Esophagus muscularis mucosa (tissue), 4 donors: ENCODE measurements around the gene SLC32A1. TPM values are rescaled to one million over a fixed set of nuclear protein-coding genes. Genes with fewer than 3 reads are reported as not detected.
A peak's percentile ranks its signal among the peaks of the same experiment; 100 is the strongest.

Experiments
- DNase-seq: peaks from one replicate; pipeline ENCODE4 v3.0.0-alpha.2; 2017; ENCODE audit errors: extremely low spot score
- H3K27ac ChIP-seq, 4 donors: fragments of 200-600 bp; sonication (generic); replicated peaks in 1 of 4; 1 replicate in 3 of 4; 2 replicates in 1 of 4; pipeline ENCODE4 v1.5.1; 2016 to 2019; ENCODE audit warnings: mild to moderate bottlenecking in 1 of 4
- H3K27me3 ChIP-seq, 4 donors: fragments of 200-600 bp; sonication (generic); one replicate each; pipeline versions ENCODE4 v1.5.1 to v1.6.0; 2016 to 2019
- H3K36me3 ChIP-seq, 4 donors: fragments of 200-600 bp; sonication (generic); one replicate each; pipeline ENCODE4 v1.5.1; 2016 to 2019
- H3K4me1 ChIP-seq, 4 donors: fragments of 200-600 bp; sonication (generic); one replicate each; pipeline ENCODE4 v1.5.1; 2016 to 2019
- H3K4me3 ChIP-seq, 4 donors: fragments of 200-600 bp; sonication (generic); 1 replicate in 2 of 4; 2 replicates in 2 of 4; pipeline ENCODE4 v1.5.1; 2016 to 2019; ENCODE audit warnings: mild to moderate bottlenecking in 4 of 4, moderate library complexity in 1 of 4
- H3K9me3 ChIP-seq, 4 donors: fragments of 200-600 bp; sonication (generic); 1 replicate in 3 of 4; 2 replicates in 1 of 4; pipeline ENCODE4 v1.5.1; 2016 to 2019
- CTCF ChIP-seq, 3 experiments: fragments of 200-600 bp in 2 of 3; fragments of 450-650 bp in 1 of 3; sonication (generic) in 2 of 3; IDR thresholded peaks; one replicate each; pipeline ENCODE4 v1.5.1; 2017 to 2019; ENCODE audit warnings: antibody characterized with exemption in 3 of 3, mild to moderate bottlenecking in 2 of 3, moderate library complexity in 1 of 3
- EP300 ChIP-seq: sonication (generic); formaldehyde crosslinking; IDR thresholded peaks from one replicate; pipeline ENCODE4 v1.6.1; 2017; ENCODE audit warnings: antibody characterized with exemption
- POLR2A ChIP-seq: fragments of 450-650 bp; IDR thresholded peaks from one replicate; pipeline ENCODE4 v1.6.1; 2017; ENCODE audit warnings: antibody characterized with exemption, moderate library complexity, mild to moderate bottlenecking, low read depth
- POLR2AphosphoS5 ChIP-seq, 2 donors: sonication (generic); formaldehyde crosslinking; IDR thresholded peaks; one replicate each; pipeline ENCODE4 v1.6.1; 2017; ENCODE audit warnings: antibody characterized with exemption in 2 of 2
- WGBS: methylation state at CpG from one replicate; pipeline ENCODE4 v1.1.5; 2018; 5-methylcytosine and 5-hydroxymethylcytosine counted together
- intact Hi-C: fragments of 100-400 bp; cut with DNase I; formaldehyde crosslinking; loops from one replicate; pipeline ENCODE4 v1.15.1; 2023
- total RNA-seq, 4 donors: library from RNA; depleted of rRNA; stranded (reverse); fragments of >200 nt; gene quantifications; one replicate each; pipeline versions ENCODE4 v1.1.0 to v1.2.1, GENCODE V29; 2016

The SLC32A1 gene
- total RNA-seq = not detected

GRCh38 chr20:38723848-38724625, at the start of gene SLC32A1:
SLC32A1 (plus strand) TSS chr20:38724486; CDS start chr20:38724725, 239 bp downstream.
- no peaks in the 10 kb centered on the region for H3K9me3 ChIP-seq
- no peaks in the 10 kb centered on the region for H3K36me3 ChIP-seq
- peaks cover 6 to 100% (median 68%) of the 10 kb centered on the region in 4 donors for H3K27me3 ChIP-seq
- WGBS = 2% methylated on average over 27 of the region's 76 CpGs
- no peak within 1 kb of the TSS for H3K27ac ChIP-seq
- TF ChIP-seq POLR2A (no peak), EP300 (no peak), CTCF (IDR thresholded peaks at IDR 0.05) (no peak), POLR2AphosphoS5 (IDR thresholded peaks at IDR 0.05) (no peak)
- DNase-seq = no peak
- H3K4me3 ChIP-seq = peak within 1 kb of the TSS in 1 of 4 donors; percentile 5
- intact Hi-C loops = no loop called here
- H3K4me1 ChIP-seq = peaks cover 10 to 62% (median 50%) of the 10 kb centered on the region in 4 donors

- Histone ChIP-seq H3K27me3 (peaks cover 0 to 71% (median 12%) of the 10 kb centered on the region in 4 donors), H3K9me3 (no peaks in the 10 kb centered on the region), H3K36me3 (no peaks in the 10 kb centered on the region), H3K4me3 (peak overlapping the region; percentile 49 to 61 (median 52)), H3K27ac (no peak overlapping the region), H3K4me1 (peaks cover 13 to 21% (median 15%) of the 10 kb centered on the region in 4 donors)
- TF ChIP-seq POLR2AphosphoS5 (IDR thresholded peaks at IDR 0.05) (no peak), CTCF (IDR thresholded peaks at IDR 0.05) (no peak)
- no peak for DNase-seq
- intact Hi-C loops = no loop called here
- 67% methylated on average over 3 of the region's 13 CpGs for WGBS
These were observed 49.5 kb upstream of the SLC32A1 start for GRCh38 chr20:38674765-38675133.

GRCh38 chr20:38676576-38676975, 47.7 kb upstream of the SLC32A1 start:
- no peak overlapping the region for H3K27ac ChIP-seq
- H3K9me3 ChIP-seq = no peaks in the 10 kb centered on the region
- TF ChIP-seq POLR2AphosphoS5 (IDR thresholded peaks at IDR 0.05) (no peak), POLR2A (no peak), EP300 (no peak), CTCF (IDR thresholded peaks at IDR 0.05) (no peak)
- H3K36me3 ChIP-seq = no peaks in the 10 kb centered on the region
- no peak for DNase-seq
- no CpG with 5 or more reads among the region's 5 CpGs for WGBS
- peaks cover 13 to 21% (median 15%) of the 10 kb centered on the region in 4 donors for H3K4me1 ChIP-seq
- H3K27me3 ChIP-seq = peaks cover 0 to 61% (median 10%) of the 10 kb centered on the region in 4 donors
- intact Hi-C loops = no loop called here
- H3K4me3 ChIP-seq = no peak overlapping the region

GRCh38 chr20:38680500-38681306, 43.6 kb upstream of the SLC32A1 start:
- H3K36me3 ChIP-seq = no peaks in the 10 kb centered on the region
- peaks cover 0 to 56% (median 0%) of the 10 kb centered on the region in 4 donors for H3K27me3 ChIP-seq
- no peak overlapping the region for H3K27ac ChIP-seq
- intact Hi-C loops = no loop called here
- WGBS = 43% methylated on average over 9 of the region's 9 CpGs
- H3K4me1 ChIP-seq = no peaks in the 10 kb centered on the region
- no peak overlapping the region for H3K4me3 ChIP-seq
- DNase-seq = no peak
- TF ChIP-seq CTCF (IDR thresholded peaks at IDR 0.05) = no peak
- no peak for TF ChIP-seq POLR2AphosphoS5 (IDR thresholded peaks at IDR 0.05)
- TF ChIP-seq EP300 = no peak
- no peak for TF ChIP-seq POLR2A
- no peaks in the 10 kb centered on the region for H3K9me3 ChIP-seq
